Vagina (tissue), 2 donors: Measurements from ENCODE around the gene PHF23. TPM values are rescaled to one million over a fixed set of nuclear protein-coding genes. Genes with fewer than 3 reads are reported as not detected.

Source experiments
- DNase-seq, 2 donors: peaks; one replicate each; pipeline ENCODE4 v3.0.0-alpha.2; 2017; ENCODE audit errors: extremely low spot score in 2 of 2
- H3K27ac ChIP-seq: fragments of 200-600 bp; sonication (generic); one replicate; pipeline ENCODE4 v1.5.1; 2019
- H3K27me3 ChIP-seq: fragments of 200-600 bp; sonication (generic); one replicate; pipeline ENCODE4 v1.5.1; 2019
- H3K36me3 ChIP-seq, 2 donors: fragments of 200-600 bp; sonication (generic); one replicate each; pipeline ENCODE4 v1.5.1; 2017 to 2019
- H3K4me1 ChIP-seq: fragments of 200-600 bp; sonication (generic); one replicate; pipeline ENCODE4 v1.5.1; 2019
- H3K4me3 ChIP-seq, 2 donors: fragments of 200-600 bp; sonication (generic); 1 replicate in 1 of 2; 2 replicates in 1 of 2; pipeline ENCODE4 v1.5.1; 2016 to 2019
- H3K9me3 ChIP-seq: fragments of 200-600 bp; sonication (generic); one replicate; pipeline ENCODE4 v1.5.1; 2019
- CTCF ChIP-seq, 3 experiments: fragments of 450-650 bp in 2 of 3; fragments of 200-600 bp in 1 of 3; sonication (generic) in 1 of 3; IDR thresholded peaks; one replicate each; pipeline ENCODE4 v1.5.1; 2017 to 2019; ENCODE audit warnings: antibody characterized with exemption in 3 of 3, mild to moderate bottlenecking in 2 of 3, moderate library complexity in 2 of 3
- POLR2A ChIP-seq, 2 donors: fragments of 450-650 bp; IDR thresholded peaks; one replicate each; pipeline ENCODE4 v1.6.1; 2017; ENCODE audit warnings: antibody characterized with exemption in 2 of 2, mild to moderate bottlenecking in 2 of 2, moderate library complexity in 2 of 2
- POLR2AphosphoS5 ChIP-seq, 2 donors: sonication (generic); formaldehyde crosslinking; IDR thresholded peaks; one replicate each; pipeline ENCODE4 v1.9.0; 2017; ENCODE audit warnings: antibody characterized with exemption in 2 of 2, mild to moderate bottlenecking in 2 of 2, low read depth in 1 of 2; ENCODE audit not compliant: insufficient read depth in 1 of 2
- intact Hi-C: fragments of 100-400 bp; cut with DNase I; formaldehyde crosslinking; loops from one replicate; pipeline ENCODE4 v1.15.1; 2023
- total RNA-seq: library from RNA; depleted of rRNA; stranded (reverse); fragments of >200 nt; gene quantifications from one replicate; pipeline ENCODE4 v1.2.3, GENCODE V29; 2016

Gene PHF23
- total RNA-seq, 1 donor from 2014 or later = 24.8 TPM

- no peaks in the 10 kb centered on the region for H3K9me3 ChIP-seq
- intact Hi-C loops = no loop called here
- peak within 1 kb of the TSS; percentile 93 for H3K27ac ChIP-seq
- peak within 1 kb of the TSS; percentile 91 to 95 for H3K4me3 ChIP-seq
- peaks cover 0 to 25% of the 10 kb centered on the region in 2 donors for H3K36me3 ChIP-seq
- no peak for DNase-seq
- H3K4me1 ChIP-seq = peaks cover 60% of the 10 kb centered on the region
- TF ChIP-seq POLR2AphosphoS5 (IDR thresholded peaks at IDR 0.05; ENCODE audit: insufficient read depth in 1 of 2, low read depth in 1 of 2) (peak; percentile 88 to 94), CTCF (IDR thresholded peaks at IDR 0.05) (peak in 1 of 3 experiments; percentile 6), POLR2A (IDR thresholded peaks at IDR 0.05) (peak in 1 of 2 donors; percentile 86)
- no peaks in the 10 kb centered on the region for H3K27me3 ChIP-seq
These were observed 4.9 kb downstream of the PHF23 start, which contains the start of gene DVL2 for GRCh38 chr17:7234083-7234951. Gene DVL2 (minus strand): TSS chr17:7234517. CDS start chr17:7234262, 255 bp downstream.

- H3K36me3 ChIP-seq = peaks cover 0 to 31% of the 10 kb centered on the region in 2 donors
- H3K4me3 ChIP-seq = peak overlapping the region; percentile 91 to 95
- no peak for TF ChIP-seq CTCF (IDR thresholded peaks at IDR 0.05)
- peak overlapping the region; percentile 93 for H3K27ac ChIP-seq
- no peaks in the 10 kb centered on the region for H3K9me3 ChIP-seq
- intact Hi-C loops = no loop called here
- H3K27me3 ChIP-seq = no peaks in the 10 kb centered on the region
- no peak for DNase-seq
- peaks cover 66% of the 10 kb centered on the region for H3K4me1 ChIP-seq
These were observed 5.6 kb downstream of the PHF23 start for GRCh38 chr17:7233701-7234082.

- intact Hi-C loops = no loop called here
- H3K4me1 ChIP-seq = peaks cover 72% of the 10 kb centered on the region
- peaks cover 0 to 45% of the 10 kb centered on the region in 2 donors for H3K36me3 ChIP-seq
- peak overlapping the region in 1 of 2 donors; percentile 95 for H3K4me3 ChIP-seq
- no peaks in the 10 kb centered on the region for H3K27me3 ChIP-seq
- no peaks in the 10 kb centered on the region for H3K9me3 ChIP-seq
- TF ChIP-seq POLR2AphosphoS5 (IDR thresholded peaks at IDR 0.05; ENCODE audit: insufficient read depth in 1 of 2, low read depth in 1 of 2) (no peak), CTCF (IDR thresholded peaks at IDR 0.05) (no peak)
- H3K27ac ChIP-seq = no peak overlapping the region
- no peak for DNase-seq
These were observed 7.1 kb downstream of the PHF23 start for GRCh38 chr17:7232114-7232513.

- H3K27ac ChIP-seq = peak overlapping the region; percentile 64
- intact Hi-C loops = no loop called here
- H3K4me3 ChIP-seq = no peak overlapping the region
- no peak for DNase-seq
- TF ChIP-seq CTCF (IDR thresholded peaks at IDR 0.05) = no peak
- no peak for TF ChIP-seq POLR2AphosphoS5 (IDR thresholded peaks at IDR 0.05; ENCODE audit: insufficient read depth in 1 of 2, low read depth in 1 of 2)
- no peak for TF ChIP-seq POLR2A (IDR thresholded peaks at IDR 0.05)
- peaks cover 50% of the 10 kb centered on the region for H3K4me1 ChIP-seq
- no peaks in the 10 kb centered on the region for H3K9me3 ChIP-seq
- H3K27me3 ChIP-seq = no peaks in the 10 kb centered on the region
- H3K36me3 ChIP-seq = peaks cover 0 to 53% of the 10 kb centered on the region in 2 donors
These were observed 9.8 kb downstream of the PHF23 start for GRCh38 chr17:7229504-7229903.

GRCh38 chr17:7228920-7229319 lies 10.3 kb downstream of the PHF23 start:
- peak overlapping the region; percentile 64 for H3K27ac ChIP-seq
- intact Hi-C loops = no loop called here
- H3K9me3 ChIP-seq = no peaks in the 10 kb centered on the region
- no peak for DNase-seq
- peaks cover 50% of the 10 kb centered on the region for H3K4me1 ChIP-seq
- peaks cover 0 to 59% of the 10 kb centered on the region in 2 donors for H3K36me3 ChIP-seq
- H3K27me3 ChIP-seq = no peaks in the 10 kb centered on the region
- TF ChIP-seq CTCF (IDR thresholded peaks at IDR 0.05) (no peak), POLR2AphosphoS5 (IDR thresholded peaks at IDR 0.05; ENCODE audit: insufficient read depth in 1 of 2, low read depth in 1 of 2) (no peak), POLR2A (IDR thresholded peaks at IDR 0.05) (no peak)
- H3K4me3 ChIP-seq = no peak overlapping the region
